GM19023 (cell line): ENCODE measurements around the gene FZD7.

Experiments
- ATAC-seq: cut with Tn5 transposase; IDR thresholded peaks from one replicate; pipeline ENCODE4 v1.9.1; 2021; ENCODE audit warnings: mild to moderate bottlenecking, moderate library complexity; ENCODE audit not compliant: unreplicated experiment

Gene FZD7

GRCh38 chr2:202064881-202065230 lies 31.2 kb downstream of the FZD7 start:
- no peak for ATAC-seq

DNA sequence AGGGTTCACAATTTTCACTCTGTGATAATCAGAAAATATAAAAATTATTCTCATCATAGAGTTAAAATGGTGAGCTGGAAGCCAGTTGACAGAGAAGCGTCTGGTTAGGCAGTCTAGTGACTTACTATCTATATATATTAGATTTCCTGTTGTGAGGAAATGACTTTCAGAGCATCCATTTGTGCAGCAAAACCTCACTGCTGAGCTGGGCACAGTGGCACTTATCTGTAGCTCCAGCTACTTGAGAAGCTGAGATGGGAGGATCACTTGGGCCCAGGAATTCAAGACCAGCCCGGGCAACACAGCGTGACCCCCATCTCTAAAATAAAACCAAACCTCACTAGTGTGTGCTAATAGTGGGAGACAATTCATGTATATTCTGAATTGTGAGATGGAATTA lies 32.2 kb downstream of the FZD7 start:
- ATAC-seq, result no peak

- ATAC-seq, result no peak
Observed at GRCh38 chr2:202066875-202067274, 33.2 kb downstream of the FZD7 start.

DNA sequence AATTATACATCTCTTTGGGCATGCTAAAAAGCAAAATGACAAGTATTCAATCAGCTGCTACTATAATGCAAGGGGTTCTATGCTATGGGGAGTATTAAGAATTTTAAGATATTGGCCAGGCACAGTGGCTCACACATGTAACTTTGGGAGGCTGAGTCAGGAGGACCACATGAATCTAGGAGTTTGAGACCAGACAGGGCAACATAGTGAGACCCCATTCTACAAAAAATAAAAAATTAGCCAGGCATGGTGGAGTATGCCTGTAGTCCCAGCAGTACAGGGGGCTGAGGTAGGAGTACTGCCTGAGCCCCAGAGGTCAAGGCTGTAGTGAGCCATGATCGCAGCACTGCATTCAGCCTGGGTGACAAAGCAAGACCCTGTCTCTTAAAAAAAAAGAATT lies 33.9 kb downstream of the FZD7 start:
- no peak for ATAC-seq

GRCh38 chr2:202069170-202070067 lies 35.8 kb downstream of the FZD7 start:
- no peak for ATAC-seq

DNA sequence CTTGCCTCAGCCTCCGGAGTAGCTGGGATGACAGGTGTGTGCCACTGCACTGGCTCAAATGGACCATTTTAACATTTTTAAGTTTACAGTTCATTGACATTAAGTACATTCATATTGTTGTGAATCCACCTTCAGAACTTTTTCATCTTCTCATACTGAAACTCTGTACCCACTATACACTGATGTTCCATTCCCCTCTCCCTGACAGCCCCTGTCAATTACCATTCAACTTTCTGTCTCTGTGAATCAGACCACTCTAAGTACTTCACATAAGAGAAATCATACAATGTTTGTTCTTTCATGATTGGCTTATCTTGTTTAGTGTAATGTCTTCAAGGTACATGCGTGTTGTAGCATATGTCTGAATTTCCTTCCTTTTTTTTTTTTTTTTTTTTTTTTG lies 37.5 kb downstream of the FZD7 start:
- ATAC-seq, result no peak

GRCh38 chr2:202072226-202072625 lies 38.6 kb downstream of the FZD7 start:
- ATAC-seq, result no peak

- ATAC-seq, result no peak
Observed at GRCh38 chr2:202072737-202073401, 39.2 kb downstream of the FZD7 start, which contains the start of gene KIAA2012. KIAA2012 (plus strand) TSS chr2:202073255; CDS start chr2:202073628, 373 bp downstream.

GRCh38 chr2:202074324-202074723 lies 40.7 kb downstream of the FZD7 start:
- no peak for ATAC-seq

DNA sequence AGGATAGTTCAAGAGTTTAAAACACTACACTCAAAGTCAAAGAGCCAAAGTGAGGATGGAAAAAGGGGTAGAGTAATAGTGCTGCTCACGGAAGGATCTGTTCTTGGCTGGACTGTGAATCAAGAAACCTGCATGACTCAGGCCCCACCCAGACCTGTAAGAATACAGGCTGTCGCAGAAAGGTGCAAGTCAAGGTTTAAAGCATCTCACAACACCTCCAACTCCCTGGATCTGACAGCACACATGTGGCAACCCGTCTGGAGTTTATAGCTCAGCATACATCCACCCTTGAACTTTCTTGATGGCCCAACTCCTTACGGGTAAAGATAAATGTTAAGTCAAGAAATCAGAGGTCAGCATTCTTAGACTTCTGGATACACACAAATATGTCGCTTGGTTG lies 45.7 kb downstream of the FZD7 start:
- ATAC-seq, result no peak

DNA sequence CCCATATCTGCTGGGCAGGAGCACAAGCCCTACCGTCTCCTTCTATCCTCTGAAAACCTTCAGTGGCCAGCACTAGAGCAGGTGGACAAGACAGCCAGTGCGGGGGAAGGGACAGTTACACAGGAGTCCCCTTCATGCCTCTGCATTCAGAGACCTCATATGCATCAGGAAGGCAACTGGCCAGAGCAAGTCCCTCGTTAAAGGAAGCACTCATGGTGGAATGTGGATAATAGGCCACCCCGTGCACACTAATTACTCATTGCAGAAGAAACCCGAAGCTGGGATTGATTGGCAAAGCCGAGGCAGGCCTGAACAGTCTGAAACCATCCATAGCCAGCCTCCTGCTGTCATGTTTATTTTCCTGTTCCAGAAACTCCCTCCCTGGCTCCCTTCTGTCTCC lies 50.6 kb downstream of the FZD7 start:
- no peak for ATAC-seq
